Fibroblast of lung (primary cell): Measurements from ENCODE around the gene PPP1R7.

Source experiments
- EZH2 ChIP-seq: IDR thresholded peaks from 2 replicates; pipeline ENCODE4 v1.5.1; 2012; ENCODE audit warnings: low read length, control low read depth, mild to moderate bottlenecking; ENCODE audit errors: missing control alignments
- TF ChIP-seq, protein P1 (sequence below), 2 donors: IDR thresholded peaks in 1 of 2; conservative IDR thresholded peaks in 1 of 2; 1 replicate in 1 of 2; 2 replicates in 1 of 2; pipeline ENCODE4 v1.5.1; 2011 to 2012; ENCODE audit warnings: low read length in 2 of 2, control low read depth in 1 of 2, inconsistent platforms in 1 of 2, low read depth in 1 of 2, mild to moderate bottlenecking in 1 of 2

DNA sequence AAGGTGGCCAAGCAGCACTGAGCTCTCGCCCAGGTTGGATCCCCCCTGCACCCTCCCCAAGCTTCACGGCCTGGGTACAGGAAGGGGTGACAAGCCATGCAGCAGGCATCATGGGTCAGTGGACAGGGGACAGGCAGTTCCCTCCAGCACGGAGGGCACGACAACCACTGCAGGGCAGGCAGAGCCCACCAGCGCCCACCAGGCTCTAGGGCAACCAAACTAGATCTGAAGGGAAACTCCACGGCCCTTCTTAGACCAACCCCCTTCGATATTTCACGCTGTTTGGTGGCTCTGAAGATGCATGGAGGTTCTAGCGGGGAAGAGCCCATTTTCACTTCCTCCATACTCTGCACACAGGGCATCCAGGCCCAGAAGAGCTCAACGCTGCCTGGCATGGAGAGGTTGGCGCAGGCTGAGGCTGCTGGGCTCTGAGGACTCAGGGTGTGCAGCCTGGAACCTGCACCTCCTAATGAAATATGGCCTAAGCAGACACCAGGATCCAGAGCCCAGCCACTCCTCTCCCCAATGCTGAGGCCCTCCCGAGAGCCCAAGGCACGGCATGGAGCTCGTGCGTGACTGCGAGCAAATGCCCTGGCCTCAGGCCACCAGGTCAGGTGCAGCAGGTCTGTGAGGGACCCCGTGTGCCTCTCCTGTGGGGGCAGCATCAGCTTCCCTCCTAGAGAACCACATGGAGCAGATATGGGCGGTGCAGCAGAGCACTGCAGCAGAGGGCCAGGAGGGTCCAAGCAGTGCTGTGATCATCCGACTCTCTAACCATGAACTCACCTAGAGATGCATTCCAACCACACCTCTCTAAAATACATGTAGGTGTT lies 39.4 kb upstream of the PPP1R7 start:
- TF ChIP-seq, protein P1, sequence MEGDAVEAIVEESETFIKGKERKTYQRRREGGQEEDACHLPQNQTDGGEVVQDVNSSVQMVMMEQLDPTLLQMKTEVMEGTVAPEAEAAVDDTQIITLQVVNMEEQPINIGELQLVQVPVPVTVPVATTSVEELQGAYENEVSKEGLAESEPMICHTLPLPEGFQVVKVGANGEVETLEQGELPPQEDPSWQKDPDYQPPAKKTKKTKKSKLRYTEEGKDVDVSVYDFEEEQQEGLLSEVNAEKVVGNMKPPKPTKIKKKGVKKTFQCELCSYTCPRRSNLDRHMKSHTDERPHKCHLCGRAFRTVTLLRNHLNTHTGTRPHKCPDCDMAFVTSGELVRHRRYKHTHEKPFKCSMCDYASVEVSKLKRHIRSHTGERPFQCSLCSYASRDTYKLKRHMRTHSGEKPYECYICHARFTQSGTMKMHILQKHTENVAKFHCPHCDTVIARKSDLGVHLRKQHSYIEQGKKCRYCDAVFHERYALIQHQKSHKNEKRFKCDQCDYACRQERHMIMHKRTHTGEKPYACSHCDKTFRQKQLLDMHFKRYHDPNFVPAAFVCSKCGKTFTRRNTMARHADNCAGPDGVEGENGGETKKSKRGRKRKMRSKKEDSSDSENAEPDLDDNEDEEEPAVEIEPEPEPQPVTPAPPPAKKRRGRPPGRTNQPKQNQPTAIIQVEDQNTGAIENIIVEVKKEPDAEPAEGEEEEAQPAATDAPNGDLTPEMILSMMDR (conservative IDR thresholded peaks at IDR 0.05 in 1 of 2, IDR thresholded peaks at IDR 0.05 in 1 of 2; ENCODE audit: low read depth in 1 of 2, low read length in 2 of 2), result no peak
- no peak for TF ChIP-seq EZH2
